ENCODE measurements around the gene GPR152. TPM values are rescaled to one million over a fixed set of nuclear protein-coding genes. Genes with fewer than 3 reads are reported as not detected.
A peak's percentile ranks its signal among the peaks of the same experiment; 100 is the strongest.

Gene GPR152
- total RNA-seq, 1 donor from 2014 or later, result not detected

GRCh38 chr11:67470337-67471002 lies 17.9 kb upstream of the GPR152 start:
- no peak for TF ChIP-seq CTCF (conservative IDR thresholded peaks at IDR 0.05)
- Mint-ChIP-seq H3K4me1 (ENCODE audit: unreplicated experiment) (peaks cover 5% of the 10 kb centered on the region), H3K4me3 (peak overlapping the region; percentile 20), H3K36me3 (no peaks in the 10 kb centered on the region), H3K27ac (no peak overlapping the region), H3K27me3 (no peaks in the 10 kb centered on the region), H3K9me3 (no peaks in the 10 kb centered on the region)
- DNase-seq (ENCODE audit: extremely low spot score, unreplicated experiment), result no peak

- Mint-ChIP-seq H3K36me3 (no peaks in the 10 kb centered on the region), H3K4me3 (peak overlapping the region; percentile 92), H3K4me1 (ENCODE audit: unreplicated experiment) (peaks cover 9% of the 10 kb centered on the region), H3K27ac (peak overlapping the region; percentile 70), H3K9me3 (no peaks in the 10 kb centered on the region), H3K27me3 (no peaks in the 10 kb centered on the region)
- peak; percentile 10 for TF ChIP-seq CTCF (conservative IDR thresholded peaks at IDR 0.05)
- DNase-seq (ENCODE audit: extremely low spot score, unreplicated experiment), result no peak
These were observed 16.9 kb upstream of the GPR152 start for GRCh38 chr11:67469508-67469811.

- Mint-ChIP-seq H3K27ac (peak within 1 kb of the TSS; percentile 83), H3K4me1 (ENCODE audit: unreplicated experiment) (peaks cover 9% of the 10 kb centered on the region), H3K36me3 (no peaks in the 10 kb centered on the region), H3K4me3 (peak within 1 kb of the TSS; percentile 92), H3K9me3 (no peaks in the 10 kb centered on the region), H3K27me3 (no peaks in the 10 kb centered on the region)
- DNase-seq (ENCODE audit: extremely low spot score, unreplicated experiment), result peak; percentile 95
- peak; percentile 62 for TF ChIP-seq CTCF (conservative IDR thresholded peaks at IDR 0.05)
These were observed 16.4 kb upstream of the GPR152 start, which contains the start of gene TMEM134 for GRCh38 chr11:67468759-67469507. TMEM134 (minus strand) TSS chr11:67469251; CDS start chr11:67469192, 59 bp downstream.

GRCh38 chr11:67468456-67468758 lies 15.9 kb upstream of the GPR152 start:
- H3K27ac Mint-ChIP-seq, result peak overlapping the region; percentile 83
- TF ChIP-seq CTCF (conservative IDR thresholded peaks at IDR 0.05), result no peak
- H3K4me1 Mint-ChIP-seq (ENCODE audit: unreplicated experiment), result peaks cover 9% of the 10 kb centered on the region
- no peaks in the 10 kb centered on the region for H3K9me3 Mint-ChIP-seq
- H3K4me3 Mint-ChIP-seq, result peak overlapping the region; percentile 92
- no peaks in the 10 kb centered on the region for H3K27me3 Mint-ChIP-seq
- H3K36me3 Mint-ChIP-seq, result no peaks in the 10 kb centered on the region
- DNase-seq (ENCODE audit: extremely low spot score, unreplicated experiment), result no peak

- Mint-ChIP-seq H3K9me3 (no peaks in the 10 kb centered on the region), H3K27me3 (no peaks in the 10 kb centered on the region), H3K4me1 (ENCODE audit: unreplicated experiment) (peaks cover 9% of the 10 kb centered on the region), H3K27ac (peak overlapping the region; percentile 83), H3K36me3 (no peaks in the 10 kb centered on the region), H3K4me3 (peak overlapping the region; percentile 92)
- no peak for DNase-seq (ENCODE audit: extremely low spot score, unreplicated experiment)
- no peak for TF ChIP-seq CTCF (conservative IDR thresholded peaks at IDR 0.05)
These were observed 15.5 kb upstream of the GPR152 start for GRCh38 chr11:67468056-67468455.

All from type B pancreatic cell (in vitro differentiated cells).